Osteoblast (primary cell): ENCODE results near the gene FBN2. TPM values are rescaled to one million over a fixed set of nuclear protein-coding genes. Genes with fewer than 3 reads are reported as not detected.

ENCODE experiments used
- DNase-seq: peaks from one replicate; pipeline ENCODE4 v3.0.0; 2011; ENCODE audit warnings: low spot score, mixed read lengths; ENCODE audit not compliant: insufficient read length; ENCODE audit errors: missing footprints
- H2AFZ ChIP-seq: 2 replicates; pipeline ENCODE4 v1.6.0; 2011; ENCODE audit warnings: mild to moderate bottlenecking, low read length
- H3K27ac ChIP-seq: 2 replicates; pipeline ENCODE4 v1.5.1; 2011; ENCODE audit warnings: mild to moderate bottlenecking, low read depth, low read length, moderate library complexity
- H3K27me3 ChIP-seq: 2 replicates; pipeline ENCODE4 v1.6.0; 2012; ENCODE audit warnings: mild to moderate bottlenecking, control low read depth, inconsistent platforms, low read length, moderate library complexity; ENCODE audit not compliant: insufficient read depth
- H3K36me3 ChIP-seq: 2 replicates; pipeline ENCODE4 v1.5.1; 2011; ENCODE audit warnings: mild to moderate bottlenecking, low read length, control low read depth, moderate library complexity; ENCODE audit not compliant: insufficient read depth
- H3K4me1 ChIP-seq: 2 replicates; pipeline ENCODE4 v1.5.1; 2011; ENCODE audit warnings: mild to moderate bottlenecking, low read length, control low read depth, moderate library complexity; ENCODE audit not compliant: insufficient read depth
- H3K4me2 ChIP-seq: 2 replicates; pipeline ENCODE4 v1.6.0; 2011; ENCODE audit warnings: mild to moderate bottlenecking, low read length; ENCODE audit not compliant: insufficient read depth
- H3K4me3 ChIP-seq: fragments of 200-600 bp; sonication (generic); 3 replicates; pipeline ENCODE4 v1.5.1; 2012; ENCODE audit warnings: mild to moderate bottlenecking, low read length, inconsistent platforms; ENCODE audit not compliant: insufficient read depth
- H3K79me2 ChIP-seq: 2 replicates; pipeline ENCODE4 v1.6.0; 2012; ENCODE audit warnings: mild to moderate bottlenecking, low read length, control low read depth, inconsistent platforms; ENCODE audit not compliant: insufficient read depth
- H3K9me3 ChIP-seq: 2 replicates; pipeline ENCODE4 v1.5.1; 2011; ENCODE audit warnings: low read depth, low read length, control low read depth
- H4K20me1 ChIP-seq: 2 replicates; pipeline ENCODE4 v1.6.0; 2012; ENCODE audit warnings: mild to moderate bottlenecking, low read length, control low read depth; ENCODE audit not compliant: insufficient read depth
- CTCF ChIP-seq: IDR thresholded peaks from 2 replicates; pipeline ENCODE4 v1.5.1; 2011; ENCODE audit warnings: mild to moderate bottlenecking, low read depth, low read length, moderate library complexity; ENCODE audit errors: extremely low read depth
- total RNA-seq: library from RNA; depleted of rRNA; stranded (reverse); fragments of >200 nt; gene quantifications from 2 replicates; pipeline ENCODE4 v1.2.3, GENCODE V29; 2012

FBN2 gene
- total RNA-seq, 1 donor, result 16.6 TPM

GRCh38 chr5:128253880-128254279 lies 284.2 kb downstream of the FBN2 start:
- H4K20me1 ChIP-seq, result no peaks in the 10 kb centered on the region
- H3K4me1 ChIP-seq, result peaks cover 3% of the 10 kb centered on the region
- DNase-seq, result no peak

GRCh38 chr5:128253161-128253560 lies 284.9 kb downstream of the FBN2 start:
- Histone ChIP-seq H3K9me3 (no peaks in the 10 kb centered on the region), H4K20me1 (no peaks in the 10 kb centered on the region), H3K36me3 (no peaks in the 10 kb centered on the region), H3K79me2 (no peaks in the 10 kb centered on the region), H3K4me3 (no peak overlapping the region), H2AFZ (no peak overlapping the region), H3K27ac (no peak overlapping the region), H3K4me1 (peaks cover 3% of the 10 kb centered on the region), H3K27me3 (no peaks in the 10 kb centered on the region), H3K4me2 (no peak overlapping the region)
- DNase-seq, result no peak
- no peak for TF ChIP-seq CTCF

More at GRCh38 chr5:128253880-128254279, 284.2 kb downstream of the FBN2 start:
- H3K36me3 ChIP-seq, result no peaks in the 10 kb centered on the region
- H3K27me3 ChIP-seq, result no peaks in the 10 kb centered on the region
- H3K79me2 ChIP-seq, result no peaks in the 10 kb centered on the region
- no peaks in the 10 kb centered on the region for H3K9me3 ChIP-seq
- no peak overlapping the region for H3K4me3 ChIP-seq
- H3K4me2 ChIP-seq, result no peak overlapping the region
- H2AFZ ChIP-seq, result no peak overlapping the region
- H3K27ac ChIP-seq, result no peak overlapping the region
- TF ChIP-seq CTCF, result no peak

- Histone ChIP-seq H3K27ac (no peak overlapping the region), H3K4me2 (no peak overlapping the region), H3K27me3 (no peaks in the 10 kb centered on the region), H3K79me2 (no peaks in the 10 kb centered on the region), H2AFZ (peak overlapping the region; percentile 12), H4K20me1 (no peaks in the 10 kb centered on the region), H3K9me3 (no peaks in the 10 kb centered on the region), H3K36me3 (no peaks in the 10 kb centered on the region), H3K4me3 (no peak overlapping the region), H3K4me1 (peaks cover 3% of the 10 kb centered on the region)
- TF ChIP-seq CTCF, result no peak
- peak; percentile 59 for DNase-seq
These were observed 285.3 kb downstream of the FBN2 start for GRCh38 chr5:128252756-128253155.

- H3K27me3 ChIP-seq, result no peaks in the 10 kb centered on the region
- H2AFZ ChIP-seq, result no peak overlapping the region
- no peak overlapping the region for H3K4me3 ChIP-seq
- H3K27ac ChIP-seq, result no peak overlapping the region
- H3K4me1 ChIP-seq, result peaks cover 3% of the 10 kb centered on the region
- TF ChIP-seq CTCF, result no peak
- H3K9me3 ChIP-seq, result no peaks in the 10 kb centered on the region
- no peaks in the 10 kb centered on the region for H4K20me1 ChIP-seq
- no peaks in the 10 kb centered on the region for H3K36me3 ChIP-seq
- DNase-seq, result no peak
- no peaks in the 10 kb centered on the region for H3K79me2 ChIP-seq
- no peak overlapping the region for H3K4me2 ChIP-seq
These were observed 285.8 kb downstream of the FBN2 start for GRCh38 chr5:128252196-128252595.
